GM19239 (cell line): ENCODE measurements around the gene TNFRSF18.
"Not testable (repeated sequence)": the region's sequence is repeated elsewhere in the genome, so short reads cannot be mapped to it uniquely, and the experiment has no call there.

Source experiments
- DNase-seq: peaks from one replicate; pipeline ENCODE4 v3.0.0; 2011; ENCODE audit warnings: low spot score; ENCODE audit not compliant: insufficient read length
- FAIRE-seq: peaks from 2 replicates; lab custom pipeline; 2011; peaks lifted over from hg19 to GRCh38; lab: Jason Lieb, UNC

TNFRSF18 gene

DNA sequence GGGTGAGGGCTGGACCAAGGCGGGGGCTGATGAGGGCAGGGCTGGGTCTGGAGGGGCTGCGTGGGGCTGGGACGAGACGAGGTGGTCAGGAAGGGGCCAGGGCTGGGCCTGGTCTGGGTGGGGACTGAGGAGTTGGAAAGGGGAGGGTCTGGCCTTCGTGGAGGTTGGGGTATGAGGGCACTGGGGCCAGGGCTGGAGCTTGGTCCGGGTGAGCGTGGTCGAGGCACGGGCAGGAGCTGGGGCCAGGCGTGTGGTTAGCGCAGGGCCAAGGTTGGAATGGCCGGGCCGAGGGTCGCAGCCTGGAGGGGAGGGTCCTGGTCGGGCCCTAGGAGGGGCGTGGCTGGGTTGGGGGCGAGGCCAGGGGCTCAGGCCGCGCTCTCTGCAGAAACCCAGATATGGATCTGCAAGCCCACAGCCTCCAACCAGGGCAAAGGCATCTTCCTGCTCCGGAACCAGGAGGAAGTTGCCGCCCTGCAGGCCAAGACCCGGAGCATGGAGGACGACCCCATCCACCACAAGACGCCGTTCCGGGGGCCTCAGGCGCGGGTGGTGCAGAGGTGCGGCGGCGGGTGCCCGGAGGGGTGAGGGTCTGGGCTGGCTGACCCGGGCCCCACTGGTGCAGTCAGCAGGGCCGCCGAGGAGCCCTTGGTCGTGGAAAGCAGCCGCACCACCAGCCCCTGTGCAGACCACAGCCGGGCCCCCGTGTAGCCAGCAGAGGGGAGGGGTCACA is 23.7 kb downstream of the TNFRSF18 start:
- FAIRE-seq (no peak), DNase-seq (no peak)

DNA sequence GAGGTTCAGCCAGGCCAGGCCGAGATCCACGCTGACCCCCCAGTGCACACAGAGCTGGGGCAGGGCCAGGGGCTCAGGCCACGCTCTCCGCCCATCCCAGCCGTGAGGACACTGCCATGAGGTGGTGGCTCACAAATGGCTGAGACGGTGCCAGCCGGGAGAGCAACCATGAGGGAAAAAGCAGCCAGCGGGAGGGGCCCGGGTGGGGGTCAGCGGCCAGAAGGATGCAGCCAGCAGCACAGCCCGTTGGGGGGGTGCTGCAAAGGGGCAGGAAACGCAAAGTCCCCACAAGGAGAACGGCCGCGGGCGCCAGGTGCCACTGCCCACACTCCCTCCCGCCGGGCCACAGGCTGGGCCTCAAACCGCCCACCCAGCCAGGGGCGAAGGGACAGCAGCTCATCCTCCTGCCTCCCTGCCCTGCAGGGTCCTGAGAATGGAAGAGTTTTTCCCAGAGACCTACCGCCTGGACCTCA is 24.4 kb downstream of the TNFRSF18 start:
- FAIRE-seq = no peak
- DNase-seq = no peak

DNA sequence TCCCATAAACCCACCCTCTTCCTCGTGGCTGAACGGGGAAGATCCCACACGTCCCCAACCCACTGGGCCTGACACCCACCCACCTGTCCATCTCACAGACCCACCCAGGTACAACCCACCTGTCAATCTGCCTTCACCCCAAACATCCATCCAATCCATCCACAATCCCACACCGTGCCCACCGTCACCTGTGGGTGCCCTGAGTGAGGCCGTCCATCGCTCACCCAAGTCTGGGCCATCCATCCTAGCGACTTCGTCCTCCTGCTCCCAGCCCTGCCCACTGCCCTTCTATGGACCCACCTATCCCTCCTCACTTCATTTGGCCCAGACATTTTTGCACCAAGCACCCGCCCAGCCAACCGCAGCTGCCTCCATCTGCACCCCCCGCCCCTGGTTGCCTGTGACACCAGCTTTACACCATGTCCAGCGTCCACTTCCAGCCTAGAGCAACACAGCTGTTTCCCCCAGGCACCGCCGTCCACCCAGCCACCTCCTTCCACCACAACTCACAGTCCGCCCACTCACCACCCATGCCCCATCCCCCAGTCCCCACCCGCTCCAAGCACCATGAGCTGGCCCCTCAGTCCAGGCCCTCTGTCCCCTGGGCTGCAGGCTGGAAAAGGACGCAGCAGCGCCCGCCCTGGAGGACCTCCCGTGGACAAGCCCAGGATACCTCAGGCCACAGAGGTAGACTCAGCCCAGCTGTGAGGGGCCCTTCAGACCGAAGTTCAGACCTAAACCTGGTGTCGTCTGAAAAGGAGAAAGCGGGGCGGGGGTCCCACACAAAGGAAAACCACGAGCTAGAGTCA is 25.1 kb downstream of the TNFRSF18 start:
- no peak for FAIRE-seq
- no peak for DNase-seq

DNA sequence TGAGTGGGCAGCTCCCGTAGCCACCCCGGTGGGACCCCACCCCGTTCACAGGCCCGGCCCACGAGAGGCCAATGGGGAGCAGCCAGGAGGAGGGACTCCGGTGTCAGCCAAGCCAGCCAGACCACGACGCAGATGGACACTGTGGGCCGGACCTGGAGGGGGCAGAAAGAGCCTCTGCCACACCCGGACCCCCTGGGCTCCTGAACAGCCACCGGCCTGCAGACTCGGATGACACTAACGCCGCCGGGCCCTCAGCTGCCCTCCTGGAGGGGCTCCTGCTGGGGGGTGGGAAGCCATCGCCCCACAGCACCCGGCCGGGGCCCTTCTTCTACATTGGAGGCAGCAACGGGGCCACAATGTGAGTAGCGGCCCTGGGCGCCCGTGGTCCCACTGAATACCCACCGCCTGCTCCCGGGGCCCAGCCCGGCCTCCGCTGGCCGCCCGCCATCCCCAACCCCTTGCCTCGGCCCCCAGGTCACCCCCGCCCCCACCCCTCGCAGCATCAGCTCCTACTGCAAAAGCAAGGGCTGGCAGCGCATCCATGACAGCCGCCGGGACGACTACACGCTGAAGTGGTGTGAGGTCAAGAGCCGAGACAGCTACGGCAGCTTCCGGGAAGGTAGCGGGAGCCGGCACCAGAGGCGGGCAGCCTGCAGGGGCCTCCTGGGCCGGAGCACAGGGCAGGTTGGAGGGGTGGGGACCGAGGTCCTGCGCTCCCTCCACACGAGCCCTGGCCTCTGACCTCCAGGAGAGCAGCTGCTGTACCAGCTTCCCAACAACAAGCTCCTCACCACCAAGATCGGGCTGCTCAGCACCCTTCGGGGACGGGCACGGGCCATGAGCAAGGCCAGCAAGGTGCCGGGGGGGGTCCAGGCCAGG is 26.2 kb downstream of the TNFRSF18 start:
- no peak for DNase-seq

DNA sequence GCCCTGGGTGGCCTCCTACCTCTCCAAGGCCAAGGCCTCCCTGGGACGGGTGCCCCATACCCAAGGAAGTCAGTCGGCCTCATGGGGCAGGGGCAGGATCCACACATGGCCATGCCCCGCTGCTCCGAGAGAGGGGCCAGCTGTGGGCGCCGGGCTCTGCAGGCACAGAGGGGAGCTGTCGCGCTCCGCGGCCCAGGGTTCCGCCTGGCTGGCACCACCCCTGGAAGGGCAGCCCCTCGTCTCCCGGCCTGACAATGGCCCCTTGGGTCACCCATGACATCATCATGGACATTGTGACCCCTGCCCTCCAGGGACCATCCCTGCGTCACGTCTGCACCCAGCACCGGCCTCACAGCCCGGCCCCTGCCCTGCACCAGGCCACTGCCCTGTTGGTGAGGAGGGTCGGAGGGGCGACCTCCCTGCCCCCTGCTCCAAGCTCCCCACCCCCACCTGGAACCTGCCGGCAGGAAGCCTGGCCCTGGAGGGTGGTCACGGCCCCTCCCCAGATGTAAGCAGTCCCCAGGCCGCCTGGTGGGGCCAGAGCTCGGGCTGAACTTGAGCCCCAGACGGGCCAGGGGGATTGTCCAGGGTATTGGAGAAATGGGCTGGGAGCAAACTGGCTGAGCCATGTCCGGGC is 26.9 kb downstream of the TNFRSF18 start:
- DNase-seq = no peak
- no peak for FAIRE-seq

More for the DNA sequence above, 26.2 kb downstream of the TNFRSF18 start:
- FAIRE-seq = no peak

DNA sequence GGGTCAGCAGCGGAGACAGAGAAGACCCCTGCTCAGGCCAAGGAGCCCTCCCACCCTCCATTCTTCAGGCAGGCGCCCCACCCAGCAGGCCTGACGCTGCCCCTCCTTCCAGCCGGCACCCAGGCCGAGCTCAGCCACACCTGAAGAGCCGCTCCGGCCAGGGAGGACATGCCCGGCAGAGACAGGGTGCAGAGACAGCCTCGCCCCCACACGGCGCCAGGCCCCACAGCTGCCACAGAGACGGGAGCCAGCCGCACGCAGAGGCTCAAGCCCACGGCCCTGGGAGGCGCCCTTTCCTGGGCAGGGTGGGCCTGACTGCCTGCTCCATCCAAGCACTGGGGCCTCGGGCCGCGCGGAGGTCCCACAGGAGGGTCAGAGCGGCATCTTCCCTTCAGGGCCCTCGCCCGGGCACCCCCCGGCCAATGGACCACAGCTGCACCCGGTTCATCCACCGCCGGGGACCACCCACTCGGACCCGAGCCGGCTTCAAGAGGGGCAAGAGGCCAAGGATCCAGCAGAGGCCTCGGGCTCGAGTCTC is 27.5 kb downstream of the TNFRSF18 start:
- DNase-seq (no peak), FAIRE-seq (no peak)

DNA sequence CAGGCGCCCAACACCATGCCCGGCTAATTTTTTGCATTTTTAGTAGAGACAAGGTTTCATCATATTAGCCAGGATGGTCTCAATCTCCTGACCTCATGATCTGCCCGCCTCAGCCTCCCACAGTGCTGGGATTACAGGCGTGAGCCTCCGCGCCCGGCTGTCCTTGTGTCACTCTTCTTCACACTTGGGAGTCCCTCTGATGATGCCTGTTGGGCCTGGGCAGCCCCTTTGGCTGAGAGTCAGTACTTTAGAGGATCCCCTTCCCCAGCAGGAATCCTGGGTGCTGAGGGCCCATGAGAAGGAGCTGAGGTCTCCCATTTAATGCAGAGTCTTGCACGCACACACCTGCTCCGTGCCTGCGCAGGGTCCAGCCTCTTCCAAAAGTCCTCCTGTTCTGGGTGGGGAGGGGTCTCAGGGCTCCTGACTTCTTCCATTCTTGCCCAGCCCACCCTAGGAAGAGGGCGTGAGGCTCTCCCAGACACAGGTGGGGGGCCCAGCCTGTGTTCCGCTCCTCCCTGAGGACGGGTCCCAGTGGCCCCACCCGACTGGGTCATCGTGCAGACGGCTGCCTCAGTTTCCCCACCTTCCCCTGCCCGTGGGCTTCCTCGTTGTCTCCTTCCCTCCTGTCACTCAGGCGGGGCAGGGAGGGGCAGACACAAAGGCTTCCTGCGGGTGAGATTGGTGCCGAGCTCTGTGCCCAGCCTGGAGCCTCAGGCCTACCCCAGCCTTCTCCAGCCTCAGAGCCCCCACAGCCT is 28.8 kb downstream of the TNFRSF18 start:
- FAIRE-seq = no peak
- DNase-seq = no peak

DNA sequence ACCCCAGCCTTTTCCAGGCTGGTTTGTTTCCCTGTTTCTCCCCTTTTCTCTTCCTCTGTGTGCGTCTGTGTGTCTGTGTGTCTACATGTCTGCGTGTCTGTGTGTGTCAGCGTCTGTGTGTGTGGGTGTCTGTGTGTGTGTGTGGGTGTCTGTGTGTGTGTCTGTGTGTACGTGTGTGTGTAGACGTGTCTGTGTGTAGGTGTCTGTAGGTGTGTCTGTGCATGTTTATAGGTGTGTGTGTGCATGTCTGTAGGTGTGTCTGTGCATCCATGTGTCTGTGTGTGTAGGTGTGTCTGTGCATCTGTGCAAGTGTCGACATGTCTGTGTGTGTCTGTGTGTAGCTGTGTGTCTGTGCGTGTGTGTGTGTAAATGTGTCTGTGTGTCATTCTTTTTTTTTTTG is 29.5 kb downstream of the TNFRSF18 start:
- DNase-seq = no peak
- FAIRE-seq = no peak

DNA sequence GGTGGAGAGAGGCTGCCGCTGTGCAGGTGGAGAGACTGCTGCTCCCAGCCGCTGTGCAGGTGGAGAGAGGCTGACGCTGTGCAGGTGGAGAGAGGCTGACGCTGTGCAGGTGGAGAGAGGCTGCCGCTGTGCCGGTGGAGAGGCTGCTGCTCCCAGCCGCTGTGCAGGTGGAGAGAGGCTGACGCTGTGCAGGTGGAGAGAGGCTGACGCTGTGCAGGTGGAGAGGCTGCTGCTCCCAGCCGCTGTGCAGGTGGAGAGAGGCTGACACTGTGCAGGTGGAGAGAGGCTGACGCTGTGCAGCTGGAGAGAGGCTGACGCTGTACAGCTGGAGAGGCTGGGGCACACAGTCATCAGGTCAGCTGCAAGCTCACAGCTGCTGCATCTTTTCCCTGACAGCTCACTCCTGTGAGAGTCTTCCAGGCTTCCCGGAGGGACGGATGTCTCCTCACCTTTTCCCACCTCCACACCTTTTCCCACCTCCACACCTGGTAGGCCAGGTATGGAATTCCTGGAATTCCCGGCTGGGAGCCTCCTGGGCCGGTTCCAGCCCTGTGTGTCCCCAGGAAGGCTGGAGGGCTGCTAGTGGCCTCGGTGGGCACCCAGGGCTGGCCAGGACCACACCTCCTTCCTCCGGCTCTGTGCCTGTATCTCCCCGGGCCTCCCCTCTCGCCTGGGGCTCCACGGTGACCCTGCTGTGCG is 30.2 kb downstream of the TNFRSF18 start:
- FAIRE-seq, DNase-seq: not testable (repeated sequence)

DNA sequence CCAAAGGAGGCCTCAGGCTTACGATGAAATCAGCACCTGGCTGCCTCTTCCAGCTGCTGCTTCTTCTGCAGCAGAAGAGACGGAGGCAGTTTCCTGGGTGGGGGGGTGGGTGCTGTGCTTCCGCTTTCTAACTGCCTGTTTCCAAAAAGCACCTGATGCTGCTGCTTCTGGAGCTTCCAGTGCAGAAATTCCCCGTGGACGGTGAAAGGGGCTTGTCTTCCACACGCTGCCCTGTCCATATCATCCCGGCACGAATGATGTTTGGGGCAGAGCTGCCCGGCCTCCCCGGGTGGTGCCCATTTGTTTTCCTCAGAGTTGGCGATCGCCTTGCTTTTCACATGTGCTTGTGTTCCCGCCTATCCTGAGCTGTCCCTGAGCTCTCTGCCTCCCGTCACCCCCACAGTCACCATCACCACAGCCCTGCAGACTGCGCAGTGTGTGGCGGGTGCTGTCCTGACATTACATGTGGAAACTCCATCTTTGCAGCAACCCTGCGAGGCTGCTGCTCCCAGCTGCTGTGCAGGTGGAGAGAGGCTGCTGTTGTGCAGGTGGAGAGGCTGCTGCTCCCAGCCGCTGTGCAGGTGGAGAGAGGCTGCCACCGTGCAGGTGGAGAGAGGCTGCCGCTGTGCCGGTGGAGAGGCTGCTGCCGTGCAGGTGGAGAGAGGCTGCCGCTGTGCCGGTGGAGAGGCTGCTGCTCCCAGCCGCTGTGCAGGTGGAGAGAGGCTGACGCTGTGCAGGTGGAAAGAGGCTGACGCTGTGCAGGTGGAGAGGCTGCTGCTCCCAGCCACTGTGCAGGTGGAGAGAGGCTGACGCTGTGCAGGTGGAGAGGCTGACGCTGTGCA is 30.9 kb downstream of the TNFRSF18 start:
- FAIRE-seq = no peak

DNA sequence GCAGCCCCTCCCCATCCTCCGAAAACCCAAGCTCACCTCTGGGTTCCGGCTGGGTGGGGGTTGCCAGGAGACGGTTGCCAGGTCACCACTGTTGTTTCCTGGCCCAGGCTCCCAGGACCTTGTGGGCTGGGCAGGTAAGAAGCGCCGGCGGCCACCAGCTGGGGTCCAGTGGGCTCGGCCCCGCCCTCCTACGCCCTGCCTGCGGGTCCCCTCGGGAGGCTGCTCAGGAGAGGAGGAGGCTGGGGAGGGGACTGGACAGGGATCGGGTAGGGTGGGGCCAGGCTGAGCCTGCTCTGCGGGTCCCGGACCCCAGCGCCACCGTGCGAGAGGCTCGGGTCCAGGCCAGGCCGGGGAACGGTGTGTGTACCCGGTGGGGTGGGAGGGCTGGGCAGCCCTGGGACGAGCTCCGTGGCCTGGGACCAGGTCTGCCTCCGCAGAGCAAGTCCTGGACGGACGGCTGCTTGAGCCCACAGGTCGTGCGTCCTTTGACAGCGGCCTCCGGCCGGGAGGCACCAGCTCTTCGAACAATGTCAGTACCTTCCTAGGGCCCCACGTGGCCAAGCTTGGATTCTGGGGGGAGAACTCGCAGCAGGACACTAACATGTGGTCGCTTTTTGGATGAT is 32.5 kb downstream of the TNFRSF18 start, which contains the start of gene TTLL10:
TTLL10 (plus strand) TSS at position 88 of the 623 bp plus-strand sequence. CDS start 5,336 bp downstream, outside the sequence.
- FAIRE-seq = no peak
- DNase-seq = no peak

More for the DNA sequence above, 30.9 kb downstream of the TNFRSF18 start:
- DNase-seq = no peak

DNA sequence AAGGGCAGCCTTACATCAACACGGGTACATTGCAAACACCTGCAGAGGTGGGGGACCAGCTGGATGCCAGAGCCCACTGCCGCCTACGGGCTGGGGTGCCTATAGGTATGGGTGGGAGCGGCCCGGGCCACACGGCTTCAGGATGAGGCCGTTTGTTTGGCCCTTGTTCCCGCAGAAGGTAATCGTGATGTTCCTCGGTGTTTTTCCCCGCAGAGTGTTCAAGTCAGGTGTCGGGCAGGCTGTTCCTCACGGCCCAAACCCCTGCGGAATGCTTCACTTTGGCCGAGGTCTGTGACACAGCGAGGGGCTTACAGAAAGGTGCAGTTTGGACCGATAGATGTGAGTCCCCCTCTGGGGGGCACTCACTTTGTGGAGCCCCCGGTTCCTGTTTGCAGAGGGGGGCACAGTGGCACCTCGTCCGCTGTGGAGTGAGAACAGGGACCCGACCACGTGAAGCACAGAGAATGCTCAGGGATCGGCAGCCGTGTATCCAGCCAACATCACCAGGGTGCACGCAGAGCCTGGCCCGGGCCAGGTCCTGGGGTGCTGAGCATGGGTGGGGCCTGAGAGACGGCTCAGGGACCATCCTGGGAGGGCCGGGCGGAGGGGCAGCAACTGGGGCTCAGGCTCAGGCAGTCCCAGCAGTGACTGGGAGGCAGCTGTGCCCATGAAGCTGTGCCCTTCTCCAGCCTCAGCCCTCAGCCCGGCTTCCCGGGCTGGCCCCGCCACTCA is 33.2 kb downstream of the TNFRSF18 start:
- DNase-seq (no peak), FAIRE-seq (no peak)

DNA sequence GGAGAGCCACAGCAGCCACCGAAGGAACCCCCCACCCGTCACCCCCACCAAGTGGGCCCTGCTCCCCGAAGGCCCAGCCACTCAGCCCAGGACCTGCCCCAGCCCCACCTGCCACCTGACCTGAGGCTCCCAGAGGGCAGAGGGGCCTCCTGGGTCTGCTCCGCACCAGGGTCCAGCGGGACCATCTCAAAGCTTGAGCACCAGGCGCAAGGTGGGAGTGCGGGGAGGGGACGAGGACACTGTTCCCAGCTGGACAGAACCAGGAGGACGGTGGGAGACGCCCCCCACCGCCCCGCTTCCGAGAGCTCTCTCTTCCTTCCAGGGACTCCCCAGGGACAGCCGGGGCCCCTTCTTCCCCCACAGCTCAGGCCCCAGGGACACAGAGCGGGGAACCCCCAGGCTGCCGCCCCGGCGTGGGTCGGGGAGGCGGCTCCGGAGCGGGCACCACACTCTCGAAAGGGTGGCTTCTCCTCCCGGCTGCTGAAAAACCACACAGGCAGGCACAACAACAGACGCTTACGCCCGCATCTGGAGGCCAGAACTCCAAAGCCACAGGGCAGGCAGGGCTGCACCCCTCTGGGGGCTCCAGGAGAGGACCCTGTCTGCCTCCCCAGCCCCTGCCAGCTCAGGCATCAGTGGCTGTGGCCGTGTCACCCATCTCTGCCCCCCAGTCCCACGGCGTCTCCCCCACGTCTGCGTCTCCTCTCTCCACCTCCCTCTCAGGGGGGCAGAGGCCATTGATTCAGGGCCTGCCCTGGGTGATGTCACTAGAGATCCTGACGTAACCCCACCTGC is 34.6 kb downstream of the TNFRSF18 start:
- FAIRE-seq (no peak), DNase-seq (no peak)

DNA sequence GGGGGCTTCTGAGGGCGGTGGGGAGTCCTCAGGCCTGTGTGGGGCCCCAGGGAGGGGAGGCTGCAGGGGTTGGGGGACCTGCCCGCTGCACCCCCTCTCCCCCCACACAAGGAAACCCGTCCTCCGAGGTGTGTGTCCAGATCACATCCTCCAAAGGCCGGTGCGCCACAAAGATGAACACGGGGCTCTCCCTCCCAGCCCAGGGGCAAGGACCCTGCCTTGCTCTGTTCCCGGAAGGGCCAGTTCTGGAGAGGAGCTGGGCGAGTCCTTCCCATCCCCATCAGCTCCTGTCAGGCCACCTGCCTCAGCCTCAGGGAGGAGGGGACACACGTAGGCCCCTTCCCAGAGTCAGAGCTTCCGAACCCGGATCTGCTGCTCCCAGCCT is 35.2 kb downstream of the TNFRSF18 start:
- FAIRE-seq = no peak
- DNase-seq = no peak

DNA sequence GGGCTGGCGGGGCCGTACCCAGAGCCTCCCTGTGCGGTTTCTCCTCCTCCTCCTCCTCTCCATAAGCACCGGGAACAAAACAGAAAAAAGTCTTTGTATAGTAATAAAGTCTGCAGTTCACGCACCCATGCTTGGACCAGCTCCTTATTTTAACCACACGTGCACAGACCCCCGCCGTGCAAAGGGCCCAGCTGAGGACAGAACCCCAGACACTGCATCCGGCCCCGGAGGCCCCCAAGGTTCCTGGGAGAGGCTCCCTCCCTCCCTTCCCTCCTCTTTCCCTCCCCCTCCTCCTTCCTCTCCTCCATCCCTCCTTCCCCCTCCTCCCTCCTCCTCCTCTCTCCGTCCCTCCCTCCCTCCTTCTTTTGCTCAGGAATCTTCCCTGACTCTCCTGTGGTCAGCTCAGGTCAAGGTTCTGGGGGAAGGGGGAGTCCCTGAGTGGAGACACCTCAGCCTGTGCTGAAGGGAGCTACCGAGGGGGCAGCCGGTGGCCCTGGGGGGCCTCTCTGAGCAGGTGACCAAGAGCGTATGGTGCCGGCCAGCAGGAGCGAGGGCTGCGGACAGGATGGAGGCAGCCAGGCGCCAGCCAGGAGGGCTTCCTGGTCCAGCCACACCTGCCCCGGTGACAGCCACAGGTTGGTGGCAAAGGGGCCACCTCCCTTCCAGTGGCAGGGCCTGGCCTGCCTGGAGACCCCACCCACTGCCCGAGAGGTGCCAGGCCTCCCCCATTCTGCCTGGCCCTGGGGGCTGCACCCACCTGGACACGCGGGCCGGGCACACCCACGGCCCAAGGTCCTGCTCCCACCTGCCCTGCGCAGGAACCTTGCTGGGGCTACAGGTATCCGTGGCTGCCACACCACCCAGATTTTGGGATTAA is 35.9 kb downstream of the TNFRSF18 start:
- DNase-seq (no peak), FAIRE-seq (no peak)
